ENCODE data around the gene CCDC187.

CCDC187 gene

DNA sequence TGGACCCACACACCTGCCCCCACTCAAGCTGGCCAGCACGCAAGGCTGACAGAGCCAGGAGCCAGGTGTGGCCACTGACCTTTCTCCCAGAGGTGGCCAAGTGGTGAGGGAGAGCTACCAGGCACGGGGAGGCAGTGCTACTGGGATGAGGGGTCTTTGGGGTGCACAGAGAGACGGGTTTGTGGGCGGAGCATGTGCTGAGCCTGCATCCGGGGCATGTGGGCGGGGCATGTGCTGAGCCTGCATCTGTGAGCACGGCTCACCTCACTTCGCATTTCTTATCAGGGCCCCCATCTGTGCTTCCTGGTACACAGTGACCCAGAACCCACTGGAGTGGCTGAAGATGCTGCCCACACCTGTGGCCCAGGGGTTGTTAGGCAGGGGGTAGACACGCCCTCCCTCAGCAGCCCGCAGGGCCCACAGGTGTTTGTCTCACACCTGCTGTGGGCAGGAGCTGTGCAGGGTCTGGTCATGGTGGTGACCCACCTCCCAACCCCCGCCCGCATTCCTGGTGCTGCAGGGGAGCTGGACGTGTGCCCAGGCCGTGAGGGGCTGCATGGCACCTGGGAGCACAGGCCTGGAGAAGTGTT lies 21.5 kb downstream of the CCDC187 start:
- DNase-seq = no peak

DNA sequence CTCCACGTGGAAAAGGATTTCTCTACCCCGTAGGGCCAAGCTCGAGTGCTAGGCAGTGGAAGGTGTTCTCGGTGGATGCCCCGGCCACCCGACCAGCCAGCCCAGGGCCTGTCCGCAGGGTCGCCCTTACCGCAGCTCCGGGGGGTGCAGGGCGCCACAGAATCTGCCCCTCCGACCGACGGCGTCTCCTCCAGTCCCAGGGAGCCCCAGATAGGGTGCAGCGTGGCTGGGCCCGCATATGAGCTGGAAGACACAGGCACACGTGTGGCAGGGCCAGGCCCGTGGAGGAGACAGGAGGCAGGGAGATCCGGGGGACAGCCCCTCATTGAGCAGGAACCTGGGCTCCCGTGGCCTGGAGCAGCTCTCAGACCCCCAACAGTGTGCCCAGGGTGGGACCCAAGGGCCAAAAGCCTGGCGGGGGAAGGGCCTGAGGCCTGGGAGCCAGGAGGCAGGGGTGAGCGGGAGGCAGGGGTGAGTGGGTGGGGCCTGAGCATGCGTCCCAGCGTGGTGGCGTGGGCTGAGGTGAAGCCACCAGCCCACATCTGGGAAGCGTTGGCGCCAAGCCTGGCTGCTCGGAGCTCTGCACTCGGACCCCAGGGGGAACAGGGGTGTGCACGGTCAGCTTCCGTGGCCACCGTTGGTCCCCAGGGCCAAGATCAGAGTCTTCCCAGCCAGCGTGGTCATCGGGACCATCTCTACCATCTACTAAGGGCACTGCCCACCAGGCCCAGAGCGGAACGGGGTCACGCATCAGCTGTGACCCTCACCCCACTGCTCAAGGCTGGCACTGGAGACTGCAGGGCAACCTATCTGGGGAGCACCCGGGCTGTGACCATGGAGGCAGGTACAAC lies 22.2 kb downstream of the CCDC187 start:
- DNase-seq = no peak

DNA sequence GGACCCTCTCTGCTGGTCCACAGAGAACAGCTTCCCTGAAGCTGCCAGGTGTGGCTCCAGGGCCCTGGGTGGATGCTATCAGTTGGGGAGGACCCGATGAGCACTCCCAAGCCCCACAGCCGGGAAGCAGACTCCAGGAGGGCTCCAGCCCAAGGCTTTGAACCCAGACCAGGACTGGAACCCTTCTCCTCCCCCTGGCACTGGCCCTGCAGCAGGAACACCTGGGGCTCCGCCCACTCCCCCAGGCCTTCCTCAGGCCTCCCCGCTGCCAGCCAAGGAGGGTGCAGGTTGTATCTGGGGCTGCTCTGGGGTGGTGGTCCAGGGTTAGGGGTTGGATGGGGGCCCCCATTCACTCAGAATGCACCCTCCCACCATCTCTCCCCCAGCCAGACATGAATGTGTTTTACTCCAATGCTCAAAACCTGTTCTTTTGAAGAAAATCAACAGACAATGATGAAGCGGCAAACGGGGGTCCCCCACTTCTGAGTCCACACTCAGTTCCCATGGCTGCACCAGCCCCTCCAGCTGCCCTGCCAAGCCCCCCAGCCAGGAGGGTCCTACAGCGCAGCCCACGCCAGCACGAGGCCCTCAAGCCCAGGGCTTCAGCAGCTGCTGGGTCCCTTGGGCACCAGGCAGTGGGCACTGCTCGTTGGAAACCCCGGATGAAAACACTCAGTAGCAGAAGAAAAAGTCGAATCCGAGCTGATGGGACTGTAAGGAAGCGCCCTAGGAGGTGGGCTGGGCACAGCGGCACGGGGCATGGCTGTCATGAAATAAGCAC lies 23.2 kb downstream of the CCDC187 start:
- no peak for DNase-seq

DNA sequence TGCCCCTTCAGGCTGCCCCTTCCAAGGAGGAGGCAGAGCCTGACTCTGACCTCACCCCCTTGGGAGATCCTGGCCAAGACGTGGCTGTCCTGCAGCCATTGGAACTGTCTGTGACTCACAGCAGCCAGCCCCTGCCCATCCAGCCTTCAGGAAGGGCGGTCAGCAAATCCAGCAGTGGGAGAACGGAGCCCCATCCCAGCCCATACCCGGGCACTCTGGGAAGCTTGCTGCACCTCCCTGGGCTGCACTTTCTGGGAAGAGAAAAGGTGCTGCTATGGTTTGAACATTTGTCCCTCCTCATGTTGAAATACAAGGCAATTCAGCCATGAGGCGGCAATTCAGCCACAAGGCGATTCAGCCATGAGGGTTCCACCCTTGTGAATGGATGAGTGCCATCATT lies 24.4 kb downstream of the CCDC187 start:
- DNase-seq = no peak

DNA sequence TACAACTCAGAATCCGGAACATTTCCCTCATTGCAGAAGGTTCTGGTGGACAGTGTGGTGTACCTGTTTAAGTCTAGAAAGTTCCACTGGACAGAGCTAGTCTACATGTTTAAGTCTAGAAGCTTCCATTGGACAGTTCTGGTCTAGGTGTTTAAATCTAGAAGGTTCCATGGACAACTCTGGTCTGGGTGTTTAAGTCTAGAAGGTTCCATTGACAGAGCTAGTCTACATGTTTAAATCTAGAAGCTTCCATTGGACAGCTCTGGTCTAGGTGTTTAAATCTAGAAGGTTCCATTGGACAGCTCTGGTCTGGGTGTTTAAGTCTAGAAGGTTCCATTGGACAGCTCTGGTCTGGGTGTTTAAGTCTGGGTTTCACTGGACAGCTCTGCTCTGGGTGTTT lies 25.0 kb downstream of the CCDC187 start:
- no peak for DNase-seq

DNA sequence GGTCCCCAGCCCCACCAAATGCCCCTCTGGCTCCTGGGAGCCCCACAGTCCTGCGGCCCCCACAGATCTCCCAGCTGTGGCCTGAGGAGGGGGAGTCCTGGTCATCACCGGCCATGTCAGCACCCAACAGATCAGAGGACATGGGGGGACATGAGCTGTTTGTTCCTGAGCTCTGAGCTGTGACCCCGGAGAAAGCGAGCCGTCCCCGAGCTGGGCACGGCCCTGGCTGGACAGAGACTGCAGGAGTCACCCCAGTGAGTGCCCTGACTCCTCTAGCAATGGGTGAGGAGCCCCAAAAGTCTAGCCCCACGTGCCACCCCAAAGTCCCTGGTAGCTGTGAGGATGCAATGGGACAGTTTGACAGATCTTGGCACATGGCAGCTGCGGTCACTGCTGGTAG lies 25.7 kb downstream of the CCDC187 start:
- no peak for DNase-seq

DNA sequence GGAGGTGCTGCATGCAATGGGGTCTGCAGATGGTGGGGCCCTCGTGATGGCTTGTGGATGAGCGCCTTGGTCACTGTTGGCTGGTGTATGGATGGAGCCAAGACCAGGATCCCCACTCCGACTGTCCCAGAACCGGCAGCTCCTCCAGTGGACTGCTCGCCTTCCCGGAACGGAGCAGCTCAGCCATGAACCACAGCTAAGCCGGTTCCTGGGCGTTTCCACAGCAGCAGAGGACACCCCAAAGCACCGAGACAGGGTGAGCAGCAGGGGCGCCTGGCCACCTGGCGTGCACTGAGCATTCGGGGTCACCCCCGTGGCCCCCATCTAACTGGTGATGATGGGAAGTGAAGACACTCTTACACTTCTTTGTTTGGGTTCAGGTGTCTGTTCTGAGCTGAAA lies 26.1 kb downstream of the CCDC187 start:
- no peak for DNase-seq

DNA sequence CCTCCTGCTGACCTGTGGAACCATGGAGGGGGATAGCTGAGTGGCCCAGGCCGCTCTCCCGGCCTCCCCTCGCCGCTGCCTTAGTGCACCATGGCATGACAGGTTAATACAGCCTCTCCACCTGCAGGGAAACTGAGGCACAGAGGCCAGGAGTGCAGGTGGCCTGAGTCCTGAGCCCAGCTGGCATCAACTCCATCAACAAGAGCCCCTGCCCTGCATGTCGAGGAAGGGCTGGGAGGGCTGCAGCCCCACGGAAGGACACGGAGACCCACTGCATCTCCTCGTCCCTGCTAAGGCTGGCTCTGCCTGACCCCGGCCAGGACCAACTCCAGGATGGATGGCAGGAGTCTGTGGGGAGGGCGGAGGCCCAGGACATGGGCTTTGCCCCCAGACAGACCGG lies 27.2 kb downstream of the CCDC187 start:
- DNase-seq = no peak

DNA sequence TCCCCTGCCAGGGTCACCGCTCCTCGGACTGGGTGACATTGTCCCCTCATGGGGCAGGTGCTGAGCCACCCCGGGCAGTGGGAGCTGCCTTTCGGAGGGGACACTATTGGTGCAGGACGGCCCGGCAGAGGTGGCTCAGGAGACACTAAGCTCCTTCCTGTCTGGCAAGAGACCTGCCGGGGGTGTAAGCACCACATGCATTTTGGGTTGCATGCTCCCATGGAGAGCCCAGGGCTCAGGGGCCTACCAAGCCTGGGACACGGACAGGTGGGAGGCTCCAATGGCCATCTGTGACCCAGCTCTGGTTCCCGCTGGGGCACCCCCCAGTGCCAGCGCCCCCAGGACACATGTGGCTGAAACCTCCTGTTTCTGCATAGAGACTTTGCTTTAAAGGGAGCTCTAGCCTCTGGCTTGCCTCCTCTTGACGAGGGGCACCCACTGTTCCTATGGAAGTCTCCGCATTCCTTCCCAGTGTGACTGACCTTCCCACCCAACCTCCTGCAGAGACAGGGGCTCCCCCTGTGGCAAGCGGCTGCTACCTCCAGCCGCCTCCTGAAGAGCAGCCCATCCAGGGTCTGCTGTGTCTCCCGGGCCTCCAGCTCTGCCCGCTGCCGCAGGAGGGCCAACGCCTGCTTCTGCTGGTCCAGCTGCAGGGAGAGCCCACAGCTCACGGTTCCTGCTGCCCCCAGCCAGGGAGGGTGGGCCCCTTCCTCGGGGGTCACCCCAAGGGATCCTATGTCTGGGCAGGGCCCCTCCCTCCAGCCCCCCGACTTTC lies 28.1 kb downstream of the CCDC187 start:
- no peak for DNase-seq

DNA sequence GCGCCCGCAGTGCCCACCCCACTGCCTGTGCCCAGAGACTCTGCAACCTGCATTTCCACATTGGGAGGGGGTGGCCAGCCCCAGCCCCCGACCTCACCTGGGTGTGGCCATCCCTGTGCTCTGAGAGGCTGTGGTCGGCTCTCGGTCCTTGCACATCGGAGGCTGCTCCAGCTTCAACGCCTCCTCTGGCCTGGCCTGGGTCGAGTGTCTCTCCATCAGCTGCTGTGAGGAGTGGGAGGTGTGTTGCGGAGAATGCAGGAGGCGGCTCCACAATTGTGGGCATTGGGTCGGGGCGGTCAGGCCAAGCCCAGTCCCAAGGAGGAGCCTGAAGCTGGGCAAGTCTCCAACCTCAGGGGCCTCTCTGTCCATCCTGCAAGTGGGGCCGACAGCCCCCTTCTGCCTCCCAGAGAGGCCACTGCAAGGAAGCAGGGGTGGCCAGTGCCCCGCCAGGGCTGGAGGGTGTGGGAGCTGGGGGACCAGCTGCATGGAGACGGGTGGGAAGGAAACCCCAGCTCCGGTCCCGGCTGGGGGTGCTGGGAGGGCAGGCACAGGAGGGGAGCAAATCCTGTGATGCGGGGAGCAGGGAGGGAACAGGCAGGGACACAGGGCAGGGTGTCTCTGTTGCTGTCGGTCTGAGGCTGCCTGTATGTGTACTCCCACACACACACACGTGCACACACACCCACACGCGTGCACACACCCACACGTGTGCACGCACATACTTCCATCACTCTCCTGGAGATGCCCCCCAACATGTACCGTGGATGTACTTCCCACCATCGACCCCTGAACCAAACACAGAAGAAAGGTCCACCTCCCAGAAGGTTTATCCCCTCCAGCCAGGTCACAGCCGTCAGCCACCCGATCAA lies 28.9 kb downstream of the CCDC187 start:
- DNase-seq = no peak

DNA sequence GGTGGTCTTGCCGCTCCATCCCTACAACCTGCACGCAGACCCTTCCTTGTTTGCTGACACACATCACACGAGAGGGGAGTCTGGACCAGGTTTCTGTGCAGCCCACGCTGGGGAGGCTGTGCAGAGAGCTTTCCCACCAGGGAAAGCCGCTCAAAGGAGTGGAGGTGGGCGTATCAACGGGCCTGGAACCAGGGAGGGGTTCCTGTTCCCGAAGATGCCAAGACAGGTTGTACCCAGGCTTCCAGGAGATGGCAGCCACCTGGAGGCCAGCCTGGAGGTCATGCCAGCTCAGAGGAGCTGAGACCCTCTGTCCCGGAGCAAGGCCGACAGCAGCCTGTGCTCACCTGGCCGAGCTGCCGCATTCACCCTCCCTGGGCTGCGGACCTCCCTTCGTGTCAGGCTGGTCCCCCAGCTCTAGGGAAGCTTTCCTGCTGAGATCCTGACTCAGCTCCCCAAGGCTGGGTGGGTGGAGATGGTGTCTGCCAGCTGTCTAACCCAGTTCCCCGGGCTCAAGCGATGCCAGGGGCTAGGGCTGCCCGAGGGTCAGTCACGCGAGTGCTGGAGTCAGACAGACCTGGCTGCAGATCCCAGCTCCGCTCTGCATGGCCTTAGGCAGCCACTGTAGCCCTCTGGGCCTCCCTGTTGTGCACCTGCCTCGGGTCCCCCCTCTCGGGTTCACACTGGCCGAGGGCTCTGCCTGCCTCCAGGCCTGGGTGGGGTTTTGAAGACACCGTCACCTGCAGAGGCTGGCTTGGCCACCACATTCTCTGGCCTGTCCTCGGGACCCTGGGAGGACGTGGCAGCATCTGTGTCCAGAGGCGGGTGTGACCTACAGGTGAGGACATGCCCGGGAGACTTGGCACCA lies 29.7 kb downstream of the CCDC187 start:
- no peak for DNase-seq

DNA sequence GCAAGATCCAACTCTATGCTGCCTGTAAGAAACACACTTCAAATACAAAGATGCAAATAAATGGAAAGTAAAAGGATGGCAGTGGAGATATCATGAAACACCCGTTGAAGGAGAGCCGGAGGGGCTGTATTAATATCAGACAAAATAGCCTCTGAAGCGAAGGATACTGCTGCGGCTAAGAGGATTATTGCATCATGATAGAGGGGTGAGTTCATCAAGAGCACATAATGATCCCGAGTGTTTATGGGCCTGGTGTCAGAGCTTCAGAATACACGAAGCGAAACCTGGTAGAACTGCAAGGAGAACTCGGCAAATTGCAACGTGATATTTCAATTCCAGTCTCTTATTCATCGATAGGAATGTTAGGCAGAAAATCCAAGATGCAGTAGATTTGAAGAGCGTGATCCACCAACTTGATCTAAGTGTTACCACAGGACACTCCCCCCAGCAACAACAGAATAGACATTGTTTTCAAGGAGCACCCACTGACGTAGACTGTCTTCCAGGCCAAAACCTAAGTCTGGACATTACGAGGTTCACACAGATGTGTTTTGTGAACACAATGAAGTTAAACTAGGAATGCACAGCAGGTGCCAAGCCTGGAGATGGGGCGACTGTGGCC lies 30.5 kb downstream of the CCDC187 start:
- no peak for DNase-seq

DNA sequence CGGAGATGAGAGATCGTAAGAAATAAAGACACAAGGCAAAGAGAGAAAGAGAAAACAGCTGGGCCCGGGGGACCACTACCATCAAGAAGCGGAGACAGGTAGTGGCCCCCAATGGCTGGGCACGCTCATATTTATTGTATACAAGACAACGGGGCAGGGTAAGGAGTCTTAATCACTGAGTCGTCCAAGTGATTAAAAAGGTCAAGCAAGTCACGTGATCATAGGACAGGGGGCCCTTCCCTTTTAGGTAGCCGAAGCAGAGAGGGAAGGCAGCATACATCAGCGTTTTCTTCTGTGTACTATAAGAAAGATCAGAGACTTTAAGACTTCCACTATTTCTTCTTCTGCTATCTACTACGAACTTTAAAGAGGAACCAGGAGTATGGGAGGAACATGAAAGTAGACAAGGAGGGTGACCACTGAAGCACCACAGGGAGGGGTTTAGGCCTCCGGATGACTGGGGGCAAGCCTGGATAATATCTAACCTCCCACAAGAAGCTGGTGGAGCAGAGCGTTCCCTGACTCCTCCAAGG lies 33.7 kb downstream of the CCDC187 start:
- DNase-seq = no peak

DNA sequence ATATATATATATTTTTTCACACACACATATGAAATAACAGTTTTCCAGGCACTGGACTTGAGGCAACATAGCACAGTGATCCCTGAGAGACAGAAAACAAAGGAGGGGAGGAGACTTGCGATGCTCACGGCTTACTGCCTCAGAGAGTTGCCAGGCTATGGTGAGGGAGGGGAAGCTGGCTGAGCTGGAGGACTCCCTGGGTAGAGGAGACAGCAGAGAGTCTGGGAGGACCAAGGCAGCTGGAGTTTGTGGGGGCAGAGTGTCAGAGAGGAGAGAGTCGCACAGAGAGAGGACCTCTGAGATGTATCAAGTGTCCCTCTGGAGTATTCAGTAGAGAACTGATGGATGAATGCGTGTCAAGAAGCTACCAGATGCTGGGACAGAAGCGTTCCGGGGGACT lies 35.2 kb downstream of the CCDC187 start:
- no peak for DNase-seq

DNA sequence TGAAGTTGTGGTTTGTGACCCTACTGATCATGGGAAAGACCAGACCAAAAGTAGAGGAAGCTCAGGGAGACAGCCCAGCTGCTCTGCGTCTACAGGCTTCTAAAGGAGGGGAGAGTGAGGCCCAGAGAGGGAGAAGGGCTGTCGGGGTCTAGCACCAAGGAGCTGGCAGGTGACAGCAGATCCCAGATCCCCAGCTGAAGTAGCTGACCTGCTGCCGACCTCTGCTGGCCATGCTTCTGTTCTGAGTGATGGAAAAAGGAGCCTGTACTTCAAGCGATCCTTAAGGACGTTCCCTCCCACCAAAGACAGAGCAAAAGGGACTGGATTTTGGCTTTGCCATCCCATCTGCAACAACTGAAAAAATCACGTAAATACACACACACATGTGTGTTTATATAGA lies 35.6 kb downstream of the CCDC187 start:
- no peak for DNase-seq

DNA sequence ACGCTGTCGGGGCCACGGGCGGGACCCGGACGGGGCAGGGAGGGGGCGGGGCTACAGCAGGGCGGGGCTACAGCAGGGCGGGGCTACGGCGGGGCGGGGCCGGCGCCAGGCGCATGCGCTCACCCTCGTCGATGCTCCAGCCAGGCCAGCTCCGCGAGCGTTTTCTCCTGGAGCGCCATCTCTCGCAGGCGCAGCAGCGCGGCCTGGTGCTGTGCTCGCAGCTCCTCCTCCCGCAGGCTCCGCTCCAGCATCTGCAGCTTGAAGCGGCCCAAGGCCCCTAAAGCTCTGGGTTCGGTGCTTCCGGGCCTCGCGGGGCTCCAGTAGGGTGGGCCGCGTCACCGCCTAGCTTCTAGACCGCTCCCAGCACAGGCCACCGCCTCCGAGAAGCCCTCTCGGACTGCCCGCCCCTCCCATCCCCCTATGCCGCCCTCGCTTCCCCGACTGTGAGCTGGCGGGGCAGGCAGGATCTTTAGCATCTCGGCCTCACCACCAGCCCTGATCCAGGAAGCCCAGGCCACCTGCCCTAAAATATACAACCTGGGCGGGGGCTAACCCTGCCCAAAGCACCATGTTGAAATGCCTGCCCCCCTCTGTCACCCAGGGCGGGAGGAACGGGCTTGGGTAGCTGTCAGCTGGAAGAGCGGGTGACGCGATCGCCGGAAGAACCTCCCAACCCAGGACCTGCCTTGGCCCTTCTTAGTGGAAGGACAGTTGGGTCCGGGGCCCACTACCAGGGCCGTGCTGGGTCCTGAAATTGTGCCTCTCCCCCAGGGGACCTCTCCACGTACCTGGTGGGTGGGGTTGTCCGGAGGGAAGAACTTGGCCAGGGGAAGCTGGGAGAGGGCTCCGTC lies 36.4 kb downstream of the CCDC187 start:
- DNase-seq = peak; percentile 86

DNA sequence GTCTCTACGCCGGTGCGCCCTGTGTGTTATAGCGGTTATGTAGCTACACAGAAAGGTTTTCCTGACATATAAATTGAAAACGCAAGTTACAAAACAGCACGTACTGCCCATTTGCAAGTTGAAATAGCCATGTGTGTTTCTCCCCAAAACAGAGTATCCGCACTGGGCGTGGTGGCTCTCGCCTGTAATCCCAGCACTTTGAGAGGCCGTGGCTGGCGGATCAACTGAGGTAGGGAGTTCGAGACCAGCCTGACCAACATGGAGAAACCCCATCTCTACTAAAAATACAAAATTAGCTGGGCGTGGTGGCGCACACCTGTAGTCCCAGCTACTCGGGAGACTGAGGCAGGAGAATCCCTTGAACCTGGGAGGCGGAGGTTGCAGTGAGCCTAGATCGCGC lies 37.3 kb downstream of the CCDC187 start:
- DNase-seq = peak; percentile 8

DNA sequence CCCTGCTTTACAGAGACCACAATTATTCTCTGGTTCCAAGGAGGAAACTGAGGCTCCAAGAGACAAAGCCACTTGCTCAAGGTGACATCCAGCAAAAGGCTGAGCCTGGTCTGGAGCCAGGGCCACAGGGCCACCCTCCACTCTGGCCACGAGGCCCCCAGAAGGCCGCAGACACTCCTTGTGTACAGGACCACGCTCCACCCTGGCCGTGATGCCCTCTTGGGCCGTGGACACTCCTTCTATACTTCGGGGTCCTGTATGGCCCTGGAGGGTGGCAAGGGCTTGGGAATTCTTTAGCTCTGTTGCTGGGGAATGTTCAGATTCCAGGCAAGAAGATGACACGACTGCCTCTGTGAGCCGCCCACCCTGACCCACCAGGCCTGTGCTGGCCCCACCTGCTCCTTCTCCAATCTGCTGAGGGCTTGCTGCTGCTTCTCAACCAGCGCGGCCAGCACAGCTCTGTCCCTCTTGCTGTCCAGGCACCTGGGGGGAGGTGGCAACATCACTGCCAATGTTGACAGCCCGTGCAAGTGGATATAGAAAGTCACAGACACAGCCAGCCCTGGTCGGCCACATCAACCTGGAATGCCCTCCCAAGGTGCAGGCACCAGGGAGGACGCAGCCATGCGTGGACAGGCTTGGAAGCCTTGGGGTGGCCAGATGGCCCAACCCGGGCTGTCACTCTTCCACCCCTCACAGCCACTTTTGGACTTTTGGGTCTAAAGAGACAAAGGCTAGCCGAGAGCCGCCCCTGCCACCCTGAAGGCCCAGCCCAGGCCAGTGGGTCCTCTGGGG lies 38.1 kb downstream of the CCDC187 start:
- no peak for DNase-seq

Measured in activated naive CD4-positive, alpha-beta T cell treated with Interleukin-2 at 50 U/mL for 16 hours (primary cell).